22Rv1 (cell line): ENCODE data around the gene DROSHA.

ENCODE experiments used
- CTCF ChIP-seq: fragments of 450-650 bp; IDR thresholded peaks from 2 replicates; pipeline ENCODE4 v1.5.1; 2017; ENCODE audit warnings: mild to moderate bottlenecking
- ZFX ChIP-seq: fragments of 450-650 bp; IDR thresholded peaks from 2 replicates; pipeline ENCODE4 v1.6.1; 2017; ENCODE audit warnings: antibody characterized with exemption, borderline replicate concordance

GRCh38 chr5:31453522-31453921 lies 78.4 kb downstream of the DROSHA start:
- TF ChIP-seq ZFX (no peak), CTCF (no peak)
